ENCODE data around the gene ME3. TPM values are rescaled to one million over a fixed set of nuclear protein-coding genes. Genes with fewer than 3 reads are reported as not detected.

The ME3 gene
- total and polyA plus RNA-seq, 2 donors (not counting 1 experiment from before 2014, with no cell fraction given): 1.3 TPM; not detected in 1

GRCh38 chr11:86469491-86470388 is 202.7 kb downstream of the ME3 start:
- no peak overlapping the region for H2AFZ ChIP-seq (ENCODE audit: insufficient read depth, low read depth, low read length, poor library complexity, severe bottlenecking)
- H3K27me3 ChIP-seq (replicated peaks in 1 of 4; ENCODE audit: control extremely low read depth in 1 of 4, control insufficient read depth in 3 of 4, insufficient read depth in 4 of 4, low read length in 3 of 4): no peaks in the 10 kb centered on the region
- no peak overlapping the region for H3K4me2 ChIP-seq (replicated peaks; ENCODE audit: low read depth, low read length, poor library complexity, severe bottlenecking)
- no peaks in the 10 kb centered on the region for H4K20me1 ChIP-seq (ENCODE audit: control insufficient read depth, insufficient read depth, low read length, poor library complexity, severe bottlenecking)
- H3K4me1 ChIP-seq (ENCODE audit: control insufficient read depth in 2 of 2, insufficient read depth in 2 of 2, low read length in 2 of 2): no peaks in the 10 kb centered on the region
- H3K27ac ChIP-seq (ENCODE audit: low read length in 2 of 2): no peak overlapping the region
- WGBS (ENCODE audit: insufficient coverage): 81% methylated on average over 5 of the region's 5 CpGs
- Mint-ChIP-seq H3K27me3 (peaks cover 4% of the 10 kb centered on the region), H3K4me1 (no peaks in the 10 kb centered on the region), H3K27ac (no peak overlapping the region), H3K4me3 (no peak overlapping the region), H3K9me3 (ENCODE audit: insufficient read depth) (no peaks in the 10 kb centered on the region)
- no peaks in the 10 kb centered on the region for H3K9me3 ChIP-seq (ENCODE audit: control extremely low read depth in 1 of 3, control insufficient read depth in 2 of 3, insufficient read depth in 1 of 3, low read length in 2 of 3)
- TF ChIP-seq EZH2 (IDR thresholded peaks at IDR 0.05; ENCODE audit: borderline replicate concordance, insufficient read depth, low read depth, low read length, poor library complexity, severe bottlenecking) (no peak), CTCF (IDR thresholded peaks at IDR 0.05) (no peak)
- ATAC-seq (ENCODE audit: low read depth): no peak
- CTCF ChIA-PET: interaction anchor here (1.3 kb wide), 2 partner anchors 10 to 12 kb away, joined by 3 read pairs; no protein-coding TSS in a partner anchor
- no peaks in the 10 kb centered on the region for H3K79me2 ChIP-seq (ENCODE audit: control insufficient read depth, insufficient read depth, low read length)
- POLR2A ChIA-PET: no interaction called here
- H3K36me3 ChIP-seq (replicated peaks in 1 of 2; ENCODE audit: control extremely low read depth in 1 of 2, control insufficient read depth in 1 of 2, extremely low read depth in 1 of 2, insufficient read depth in 2 of 2, low read length in 1 of 2): no peaks in the 10 kb centered on the region
- no peak overlapping the region for H3K9ac ChIP-seq (ENCODE audit: low read length)
- no peak for DNase-seq
- no peak overlapping the region for H3K4me3 ChIP-seq (ENCODE audit: control extremely low read depth in 1 of 5, extremely low read depth in 1 of 5, insufficient read depth in 1 of 5, low read depth in 2 of 5, low read length in 4 of 5)
- intact Hi-C loops (cut with micrococcal nuclease): no loop called here

GRCh38 chr11:86468169-86468568 is 204.2 kb downstream of the ME3 start:
- no peaks in the 10 kb centered on the region for H4K20me1 ChIP-seq (ENCODE audit: control insufficient read depth, insufficient read depth, low read length, poor library complexity, severe bottlenecking)
- intact Hi-C loops (cut with micrococcal nuclease): no loop called here
- no CpG with 5 or more reads among the region's 1 CpG for WGBS (ENCODE audit: insufficient coverage)
- no peaks in the 10 kb centered on the region for H3K4me1 Mint-ChIP-seq
- H3K9ac ChIP-seq (ENCODE audit: low read length): no peak overlapping the region
- POLR2A ChIA-PET: no interaction called here
- H3K4me2 ChIP-seq (replicated peaks; ENCODE audit: low read depth, low read length, poor library complexity, severe bottlenecking): no peak overlapping the region
- H3K27ac Mint-ChIP-seq: no peak overlapping the region
- no peak for ATAC-seq (ENCODE audit: low read depth)
- no peak overlapping the region for H3K4me3 ChIP-seq (ENCODE audit: control extremely low read depth in 1 of 5, extremely low read depth in 1 of 5, insufficient read depth in 1 of 5, low read depth in 2 of 5, low read length in 4 of 5)
- CTCF ChIA-PET: interaction anchor here (1.2 to 1.3 kb wide), 3 partner anchors 9 to 13 kb away, joined by 3 to 5 read pairs (median 3); no protein-coding TSS in a partner anchor
- no peaks in the 10 kb centered on the region for H3K9me3 Mint-ChIP-seq (ENCODE audit: insufficient read depth)
- H3K79me2 ChIP-seq (ENCODE audit: control insufficient read depth, insufficient read depth, low read length): no peaks in the 10 kb centered on the region
- DNase-seq: no peak
- H3K27me3 ChIP-seq (replicated peaks in 1 of 4; ENCODE audit: control extremely low read depth in 1 of 4, control insufficient read depth in 3 of 4, insufficient read depth in 4 of 4, low read length in 3 of 4): no peaks in the 10 kb centered on the region
- no peak overlapping the region for H3K4me3 Mint-ChIP-seq
- no peak overlapping the region for H3K27ac ChIP-seq (ENCODE audit: low read length in 2 of 2)
- H3K36me3 ChIP-seq (replicated peaks in 1 of 2; ENCODE audit: control extremely low read depth in 1 of 2, control insufficient read depth in 1 of 2, extremely low read depth in 1 of 2, insufficient read depth in 2 of 2, low read length in 1 of 2): no peaks in the 10 kb centered on the region
- no peak for TF ChIP-seq EZH2 (IDR thresholded peaks at IDR 0.05; ENCODE audit: borderline replicate concordance, insufficient read depth, low read depth, low read length, poor library complexity, severe bottlenecking)
- no peak for TF ChIP-seq CTCF (IDR thresholded peaks at IDR 0.05)
- H3K27me3 Mint-ChIP-seq: peaks cover 4% of the 10 kb centered on the region
- H2AFZ ChIP-seq (ENCODE audit: insufficient read depth, low read depth, low read length, poor library complexity, severe bottlenecking): no peak overlapping the region
- no peaks in the 10 kb centered on the region for H3K9me3 ChIP-seq (ENCODE audit: control extremely low read depth in 1 of 3, control insufficient read depth in 2 of 3, insufficient read depth in 1 of 3, low read length in 2 of 3)
- no peaks in the 10 kb centered on the region for H3K4me1 ChIP-seq (ENCODE audit: control insufficient read depth in 2 of 2, insufficient read depth in 2 of 2, low read length in 2 of 2)
